Endothelial cell of umbilical vein (primary cell): ENCODE data around the gene CNOT6L. TPM values are rescaled to one million over a fixed set of nuclear protein-coding genes. Genes with fewer than 3 reads are reported as not detected.

Source experiments
- BruUV-seq: library from RNA; stranded (reverse); fragments of 400-500 nt; replicated peaks from 2 replicates; lab custom pipeline; 2021; lab: Mats Ljungman, UMichigan
- CTCF ChIA-PET: fragments of 300-600, 350-600 bp; sonication (Branson Sonifier 250); formaldehyde crosslinking; loops from one replicate; lab custom pipeline; 2021; ENCODE audit warnings: antibody characterized with exemption, inconsistent platforms; lab: Charles Lee
- POLR2A ChIA-PET: fragments of 300-600, 350-600 bp; sonication (Branson Sonifier 250); formaldehyde crosslinking; loops from one replicate; lab custom pipeline; 2021; ENCODE audit warnings: antibody characterized with exemption, inconsistent platforms; lab: Charles Lee
- DNase-seq: peaks from one replicate; pipeline ENCODE4 v3.0.0-alpha.2; 2011; ENCODE audit warnings: low read depth, low spot score
- FAIRE-seq: peaks from 2 replicates; lab custom pipeline; 2011; peaks lifted over from hg19 to GRCh38; lab: Jason Lieb, UNC
- H2AFZ ChIP-seq: 2 replicates; pipeline ENCODE4 v1.6.0; 2012; ENCODE audit warnings: low read depth, low read length, control low read depth, inconsistent platforms
- H3K27ac ChIP-seq: 2 replicates; pipeline ENCODE4 v1.5.1; 2011; ENCODE audit warnings: low read depth, mild to moderate bottlenecking, control low read depth, low read length, moderate library complexity; ENCODE audit not compliant: insufficient read depth
- H3K27me3 ChIP-seq, 2 experiments: 2 replicates each; pipeline versions ENCODE4 v1.6.0 to v1.6.1; 2011; ENCODE audit warnings: low read length in 2 of 2, mixed read lengths in 1 of 2; ENCODE audit not compliant: control insufficient read depth in 2 of 2, insufficient read depth in 2 of 2
- H3K36me3 ChIP-seq, 2 experiments: 2 replicates in 1 of 2; 3 replicates in 1 of 2; pipeline ENCODE4 v1.5.1; 2011; ENCODE audit warnings: low read length in 2 of 2, mild to moderate bottlenecking in 1 of 2, moderate library complexity in 1 of 2; ENCODE audit not compliant: control insufficient read depth in 2 of 2, insufficient read depth in 2 of 2; ENCODE audit errors: extremely low read depth in 1 of 2
- H3K4me1 ChIP-seq: 3 replicates; pipeline ENCODE4 v1.5.1; 2011; ENCODE audit warnings: mild to moderate bottlenecking, low read length; ENCODE audit not compliant: control insufficient read depth, insufficient read depth; ENCODE audit errors: extremely low read depth
- H3K4me2 ChIP-seq: 2 replicates; pipeline ENCODE4 v1.6.1; 2011; ENCODE audit warnings: low read length, control low read depth, mixed read lengths; ENCODE audit not compliant: insufficient read depth
- H3K4me3 ChIP-seq, 3 experiments: fragments of 200-600 bp in 1 of 3; sonication (generic), shearing (Covaris generic) in 1 of 3; replicated peaks in 1 of 3; 2 replicates each; pipeline ENCODE4 v1.5.1; 2011 to 2016; ENCODE audit warnings: control low read depth in 3 of 3, low read length in 3 of 3, mild to moderate bottlenecking in 2 of 3, inconsistent platforms in 1 of 3, low read depth in 1 of 3, moderate library complexity in 1 of 3; ENCODE audit not compliant: insufficient read depth in 1 of 3
- H3K79me2 ChIP-seq: 2 replicates; pipeline ENCODE4 v1.6.0; 2012; ENCODE audit warnings: low read length, inconsistent platforms; ENCODE audit not compliant: control insufficient read depth, insufficient read depth
- H3K9ac ChIP-seq: replicated peaks from 2 replicates; pipeline ENCODE3; 2011; ENCODE audit warnings: low read length, control low read depth; ENCODE audit not compliant: insufficient read depth; ENCODE audit errors: extremely low read depth
- H3K9me1 ChIP-seq: replicated peaks from 3 replicates; pipeline ENCODE4 v1.6.0; 2011; ENCODE audit warnings: mild to moderate bottlenecking, low read length; ENCODE audit not compliant: control insufficient read depth, insufficient read depth; ENCODE audit errors: extremely low read depth
- H3K9me3 ChIP-seq: replicated peaks from 2 replicates; pipeline ENCODE4 v1.5.1; 2012; ENCODE audit warnings: low read length, inconsistent platforms; ENCODE audit not compliant: control insufficient read depth, insufficient read depth
- H4K20me1 ChIP-seq: replicated peaks from 2 replicates; pipeline ENCODE3; 2011; ENCODE audit warnings: mild to moderate bottlenecking, low read length; ENCODE audit not compliant: control insufficient read depth, insufficient read depth; ENCODE audit errors: extremely low read depth
- EZH2 ChIP-seq: IDR thresholded peaks from 2 replicates; pipeline ENCODE4 v1.6.1; 2012; ENCODE audit warnings: borderline replicate concordance, low read depth, mild to moderate bottlenecking, moderate library complexity, low read length, inconsistent platforms; ENCODE audit not compliant: severe bottlenecking
- FOS ChIP-seq: IDR thresholded peaks from 2 replicates; pipeline ENCODE4 v1.6.1; 2011; ENCODE audit warnings: mild to moderate bottlenecking, low read length, moderate library complexity, borderline replicate concordance; ENCODE audit not compliant: insufficient read depth
- GATA2 ChIP-seq: IDR thresholded peaks from 2 replicates; pipeline ENCODE4 v1.7.0; 2011; ENCODE audit warnings: low read depth, mild to moderate bottlenecking, moderate library complexity, mixed read lengths, low read length; ENCODE audit not compliant: insufficient read length, insufficient read depth
- JUN ChIP-seq: IDR thresholded peaks from 2 replicates; pipeline ENCODE4 v1.6.1; 2011; ENCODE audit warnings: borderline replicate concordance, low read depth; ENCODE audit not compliant: insufficient read length, insufficient read depth
- MYC ChIP-seq: IDR thresholded peaks from one replicate; pipeline ENCODE4 v1.6.1; 2011; ENCODE audit warnings: mild to moderate bottlenecking, low read depth, low read length
- POLR2A ChIP-seq: IDR thresholded peaks from 2 replicates; pipeline ENCODE4 v1.6.1; 2012; ENCODE audit warnings: low read depth, mild to moderate bottlenecking, control low read depth, low read length
- POLR2AphosphoS5 ChIP-seq: IDR thresholded peaks from 2 replicates; pipeline ENCODE4 v1.6.1; 2012; ENCODE audit warnings: low read depth, mild to moderate bottlenecking, control low read depth, low read length, moderate library complexity; ENCODE audit not compliant: insufficient read depth
- dilution Hi-C: fragments of 300-500 bp; cut with MboI; formaldehyde crosslinking; loops from one replicate; pipeline ENCODE4 v1.15.0; 2019; ENCODE audit warnings: low sequenced_read_pairs; ENCODE audit not compliant: extremely low pct_ligation_motif_present
- intact Hi-C: fragments of 100-400 bp; cut with micrococcal nuclease; formaldehyde crosslinking; loops from one replicate; pipeline ENCODE4 v1.10.0; 2022
- polyA plus RNA-seq, 4 experiments: library from polyadenylated mRNA; depleted of rRNA in 3 of 4; stranded (reverse) in 3 of 4; unstranded in 1 of 4; fragments of >200 nt; gene quantifications; 2 replicates each; pipeline versions ENCODE4 v1.2.1 to v1.2.3, GENCODE V29; 2011 to 2012; ENCODE audit warnings: missing spikeins in 1 of 4
- total RNA-seq: library from RNA; stranded (reverse); gene quantifications from 2 replicates; pipeline ENCODE4 v1.2.3, GENCODE V29; 2021
- TF ChIP-seq, protein P1 (sequence below): IDR thresholded peaks from 2 replicates; pipeline ENCODE4 v1.6.1; 2011; ENCODE audit not compliant: insufficient read depth, insufficient read length
- TF ChIP-seq, protein P2 (sequence below), 2 donors: IDR thresholded peaks; 1 replicate in 1 of 2; 2 replicates in 1 of 2; pipeline ENCODE4 v1.5.1; 2011; ENCODE audit warnings: low read length in 2 of 2, mild to moderate bottlenecking in 2 of 2, moderate library complexity in 2 of 2, control low read depth in 1 of 2, inconsistent platforms in 1 of 2, low read depth in 1 of 2; ENCODE audit not compliant: insufficient read depth in 1 of 2; ENCODE audit errors: extremely low read depth in 1 of 2

The CNOT6L gene
- total and polyA plus RNA-seq, 2 donors (not counting 3 experiments of a cell fraction or from before 2014, with no cell fraction given), result 8.5 to 60.7 TPM

DNA sequence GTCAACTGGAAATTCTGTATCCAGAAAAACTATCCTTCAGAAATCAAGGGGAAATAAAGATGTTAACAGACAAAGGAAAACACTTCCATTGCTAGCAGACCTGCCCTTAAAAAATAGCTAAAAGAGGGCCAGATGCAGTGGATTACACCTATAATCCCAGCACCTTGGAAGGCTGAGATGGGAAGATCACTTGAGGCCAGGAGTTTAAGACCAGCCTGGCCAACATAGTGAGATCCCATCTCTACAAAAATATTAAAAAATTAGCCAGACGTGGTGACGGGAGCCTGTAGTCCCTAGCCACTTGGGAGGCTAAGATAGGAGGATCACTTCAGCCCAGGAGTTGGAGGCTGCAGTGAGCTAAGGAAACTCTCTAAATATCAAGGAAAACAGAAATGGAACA lies 67.4 kb downstream of the CNOT6L start:
- Histone ChIP-seq H3K36me3 (no peaks in the 10 kb centered on the region), H3K4me1 (no peaks in the 10 kb centered on the region), H3K4me3 (no peak overlapping the region), H3K27ac (no peak overlapping the region), H4K20me1 (peaks cover 4% of the 10 kb centered on the region), H3K9ac (no peak overlapping the region), H3K79me2 (peaks cover 10% of the 10 kb centered on the region), H3K27me3 (no peaks in the 10 kb centered on the region), H2AFZ (no peak overlapping the region), H3K4me2 (no peak overlapping the region), H3K9me1 (no peaks in the 10 kb centered on the region), H3K9me3 (no peaks in the 10 kb centered on the region)
- FAIRE-seq (no peak), DNase-seq (no peak)
- no TSS peak for BruUV-seq
- CTCF ChIA-PET, result interaction anchor here (1.0 kb wide), 1 partner anchor 10 kb away, joined by 4 read pairs; no protein-coding TSS in a partner anchor
- TF ChIP-seq MYC (no peak), JUN (no peak), FOS (no peak), POLR2AphosphoS5 (no peak), POLR2A (no peak), EZH2 (no peak), GATA2 (no peak)
- TF ChIP-seq, protein P1, sequence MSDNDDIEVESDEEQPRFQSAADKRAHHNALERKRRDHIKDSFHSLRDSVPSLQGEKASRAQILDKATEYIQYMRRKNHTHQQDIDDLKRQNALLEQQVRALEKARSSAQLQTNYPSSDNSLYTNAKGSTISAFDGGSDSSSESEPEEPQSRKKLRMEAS, result no peak
- TF ChIP-seq, protein P2, sequence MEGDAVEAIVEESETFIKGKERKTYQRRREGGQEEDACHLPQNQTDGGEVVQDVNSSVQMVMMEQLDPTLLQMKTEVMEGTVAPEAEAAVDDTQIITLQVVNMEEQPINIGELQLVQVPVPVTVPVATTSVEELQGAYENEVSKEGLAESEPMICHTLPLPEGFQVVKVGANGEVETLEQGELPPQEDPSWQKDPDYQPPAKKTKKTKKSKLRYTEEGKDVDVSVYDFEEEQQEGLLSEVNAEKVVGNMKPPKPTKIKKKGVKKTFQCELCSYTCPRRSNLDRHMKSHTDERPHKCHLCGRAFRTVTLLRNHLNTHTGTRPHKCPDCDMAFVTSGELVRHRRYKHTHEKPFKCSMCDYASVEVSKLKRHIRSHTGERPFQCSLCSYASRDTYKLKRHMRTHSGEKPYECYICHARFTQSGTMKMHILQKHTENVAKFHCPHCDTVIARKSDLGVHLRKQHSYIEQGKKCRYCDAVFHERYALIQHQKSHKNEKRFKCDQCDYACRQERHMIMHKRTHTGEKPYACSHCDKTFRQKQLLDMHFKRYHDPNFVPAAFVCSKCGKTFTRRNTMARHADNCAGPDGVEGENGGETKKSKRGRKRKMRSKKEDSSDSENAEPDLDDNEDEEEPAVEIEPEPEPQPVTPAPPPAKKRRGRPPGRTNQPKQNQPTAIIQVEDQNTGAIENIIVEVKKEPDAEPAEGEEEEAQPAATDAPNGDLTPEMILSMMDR (IDR thresholded peaks at IDR 0.05; ENCODE audit: extremely low read depth in 1 of 2, insufficient read depth in 1 of 2, low read depth in 1 of 2, low read length in 2 of 2), result no peak
- POLR2A ChIA-PET, result interaction anchor here (0.9 kb wide), 1 partner anchor 49 kb away, joined by 3 read pairs; no protein-coding TSS in a partner anchor
- intact Hi-C loops (no loop called here), dilution Hi-C loops (no loop called here)
